Liver (tissue), 9 donors: ENCODE results near the gene RFPL2. TPM values are rescaled to one million over a fixed set of nuclear protein-coding genes. Genes with fewer than 3 reads are reported as not detected.

Experiments
- DNase-seq: peaks from one replicate; pipeline ENCODE4 v3.0.0-alpha.2; 2017; ENCODE audit warnings: low spot score
- H3K27ac ChIP-seq, 2 donors: one replicate each; pipeline ENCODE4 v1.7.0; 2013; ENCODE audit warnings: inconsistent platforms in 2 of 2, low read length in 2 of 2, control low read depth in 1 of 2, low read depth in 1 of 2, mild to moderate bottlenecking in 1 of 2
- H3K27me3 ChIP-seq, 4 donors: one replicate each; pipeline versions ENCODE4 v1.6.1 to v1.7.0; 2013; ENCODE audit warnings: low read length in 3 of 4, inconsistent platforms in 1 of 4, mild to moderate bottlenecking in 1 of 4, moderate library complexity in 1 of 4; ENCODE audit not compliant: control insufficient read depth in 4 of 4, insufficient read depth in 4 of 4
- H3K36me3 ChIP-seq, 4 donors: one replicate each; pipeline versions ENCODE4 v1.6.1 to v1.7.0; 2013; ENCODE audit warnings: low read length in 3 of 4, mild to moderate bottlenecking in 3 of 4, low read depth in 1 of 4, moderate library complexity in 1 of 4; ENCODE audit not compliant: control insufficient read depth in 4 of 4, insufficient read depth in 3 of 4
- H3K4me1 ChIP-seq, 4 donors: one replicate each; pipeline versions ENCODE4 v1.6.1 to v1.7.0; 2013; ENCODE audit warnings: low read length in 3 of 4, mild to moderate bottlenecking in 3 of 4, moderate library complexity in 1 of 4; ENCODE audit not compliant: control insufficient read depth in 4 of 4, insufficient read depth in 4 of 4
- H3K4me3 ChIP-seq, 3 donors: one replicate each; pipeline versions ENCODE4 v1.6.1 to v1.7.0; 2013; ENCODE audit warnings: low read length in 3 of 3, control low read depth in 1 of 3, low read depth in 1 of 3, mild to moderate bottlenecking in 1 of 3
- H3K9ac ChIP-seq, 2 donors: one replicate each; pipeline ENCODE4 v1.7.0; 2013; ENCODE audit warnings: low read length in 2 of 2, mild to moderate bottlenecking in 2 of 2, moderate library complexity in 2 of 2, control low read depth in 1 of 2, low read depth in 1 of 2
- H3K9me3 ChIP-seq, 4 donors: one replicate each; pipeline versions ENCODE4 v1.6.1 to v1.7.0; 2013; ENCODE audit warnings: low read length in 3 of 4; ENCODE audit not compliant: control insufficient read depth in 4 of 4
- EGR1 ChIP-seq, 2 donors: IDR thresholded peaks; 2 replicates each; pipeline ENCODE4 v1.6.1; 2016 to 2018; ENCODE audit warnings: antibody characterized with exemption in 2 of 2, low read depth in 2 of 2
- FOXA1 ChIP-seq: IDR thresholded peaks from 2 replicates; pipeline ENCODE4 v1.6.1; 2016; ENCODE audit warnings: antibody characterized with exemption
- FOXA2 ChIP-seq: IDR thresholded peaks from 2 replicates; pipeline ENCODE4 v1.6.1; 2016; ENCODE audit warnings: antibody characterized with exemption
- HNF4A ChIP-seq, 2 donors: conservative IDR thresholded peaks; 2 replicates each; pipeline ENCODE4 v1.6.1; 2016; ENCODE audit warnings: antibody characterized with exemption in 2 of 2, mild to moderate bottlenecking in 2 of 2
- HNF4G ChIP-seq: IDR thresholded peaks from 2 replicates; pipeline ENCODE4 v1.6.1; 2016; ENCODE audit warnings: antibody characterized with exemption
- JUND ChIP-seq, 2 donors: IDR thresholded peaks; 2 replicates each; pipeline ENCODE4 v1.6.1; 2016; ENCODE audit warnings: antibody characterized with exemption in 2 of 2
- NR2F2 ChIP-seq: IDR thresholded peaks from 2 replicates; pipeline ENCODE4 v1.6.1; 2016; ENCODE audit warnings: antibody characterized with exemption
- RAD21 ChIP-seq, 2 donors: IDR thresholded peaks; 2 replicates each; pipeline ENCODE4 v1.6.1; 2016; ENCODE audit warnings: antibody characterized with exemption in 2 of 2, mild to moderate bottlenecking in 2 of 2
- RXRA ChIP-seq, 2 donors: IDR thresholded peaks; 2 replicates each; pipeline ENCODE4 v1.6.1; 2017 to 2018; ENCODE audit warnings: antibody characterized with exemption in 2 of 2, mild to moderate bottlenecking in 1 of 2
- SP1 ChIP-seq: IDR thresholded peaks from 2 replicates; pipeline ENCODE4 v1.6.1; 2018; ENCODE audit warnings: antibody characterized with exemption, mild to moderate bottlenecking
- TAF1 ChIP-seq: conservative IDR thresholded peaks from 2 replicates; pipeline ENCODE4 v1.6.1; 2016; ENCODE audit warnings: antibody characterized with exemption, mild to moderate bottlenecking
- YY1 ChIP-seq: IDR thresholded peaks from 2 replicates; pipeline ENCODE4 v1.6.1; 2016; ENCODE audit warnings: antibody characterized with exemption, mild to moderate bottlenecking
- WGBS: extraction: QIAGEN DNeasy Blood & Tissue Kit; methylation state at CpG from one replicate; pipeline ENCODE4 v1.1.7; 2013; 5-methylcytosine and 5-hydroxymethylcytosine counted together
- polyA plus RNA-seq, 2 donors: library from polyadenylated mRNA; stranded (reverse) in 1 of 2; unstranded in 1 of 2; fragments of 200-250 nt in 1 of 2; fragments of >200 nt in 1 of 2; fragmentation: Nextera tagmentation in 1 of 2; extraction: Ambion mirVana in 1 of 2; gene quantifications; one replicate each; pipeline versions ENCODE4 v1.2.1 to v1.2.3, GENCODE V29; 2013 to 2015
- total RNA-seq, 2 donors: library from RNA; depleted of rRNA; stranded (reverse); fragments of >200 nt; gene quantifications; one replicate each; pipeline ENCODE4 v1.2.3, GENCODE V29; 2014
- TF ChIP-seq, protein P1 (sequence below): IDR thresholded peaks from 2 replicates; pipeline ENCODE4 v1.6.1; 2016; ENCODE audit warnings: antibody characterized with exemption, mild to moderate bottlenecking
- TF ChIP-seq, protein P2 (sequence below): IDR thresholded peaks from 2 replicates; pipeline ENCODE4 v1.6.1; 2016; ENCODE audit warnings: antibody characterized with exemption
- TF ChIP-seq, protein P3 (sequence below): IDR thresholded peaks from 2 replicates; pipeline ENCODE4 v1.6.1; 2016; ENCODE audit warnings: antibody characterized with exemption
- TF ChIP-seq, protein P4 (sequence below): fragments of 150-350 bp; IDR thresholded peaks from 2 replicates; pipeline ENCODE4 v1.5.1; 2017; ENCODE audit warnings: improper control_type of control experiment, low read depth, low read length; ENCODE audit not compliant: missing input control
- TF ChIP-seq, protein P5 (sequence below): IDR thresholded peaks from 2 replicates; pipeline ENCODE4 v1.6.1; 2016; ENCODE audit warnings: antibody characterized with exemption
- donor health status: healthy.
- donor health status: healthy.
- donor health status: healthy.
- donor health status: healthy.
- donor health status: healthy.

RFPL2 gene
- total and polyA plus RNA-seq, 4 donors, result under 0.01 to 0.98 (median 0.07) TPM; not detected in 1

DNA sequence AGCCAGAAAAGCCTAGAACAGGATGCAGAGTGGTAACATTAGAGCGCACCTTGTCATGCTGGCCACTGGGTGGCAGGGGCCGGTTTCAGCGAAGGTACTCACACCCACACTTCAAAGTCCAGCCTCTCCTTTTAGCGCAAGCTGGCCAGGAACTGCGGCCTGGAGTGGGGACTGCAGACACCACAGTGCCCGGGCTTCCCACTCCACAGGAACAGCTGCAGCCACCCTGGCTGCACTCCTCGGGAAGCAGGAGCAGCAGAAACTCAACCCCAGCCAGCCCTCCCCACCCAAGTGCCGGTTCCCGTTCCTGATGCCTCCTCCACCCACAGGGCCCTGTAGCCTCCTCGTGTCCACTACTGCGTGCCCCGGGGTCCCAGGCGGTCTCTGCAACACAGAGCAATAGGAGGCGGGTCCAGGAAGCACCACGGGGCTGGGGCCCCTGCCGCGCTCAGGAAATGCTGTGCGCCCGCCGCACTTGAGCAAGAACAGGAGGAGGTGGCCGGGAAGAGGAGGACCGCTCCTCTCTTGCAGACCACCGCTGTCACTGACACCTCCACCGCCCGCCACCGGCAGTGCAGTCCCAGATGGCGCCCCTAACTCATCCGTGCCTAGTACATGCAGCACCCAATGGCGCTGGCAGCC, 2.2 kb downstream of the RFPL2 start (continued):
- TF ChIP-seq, protein P1, sequence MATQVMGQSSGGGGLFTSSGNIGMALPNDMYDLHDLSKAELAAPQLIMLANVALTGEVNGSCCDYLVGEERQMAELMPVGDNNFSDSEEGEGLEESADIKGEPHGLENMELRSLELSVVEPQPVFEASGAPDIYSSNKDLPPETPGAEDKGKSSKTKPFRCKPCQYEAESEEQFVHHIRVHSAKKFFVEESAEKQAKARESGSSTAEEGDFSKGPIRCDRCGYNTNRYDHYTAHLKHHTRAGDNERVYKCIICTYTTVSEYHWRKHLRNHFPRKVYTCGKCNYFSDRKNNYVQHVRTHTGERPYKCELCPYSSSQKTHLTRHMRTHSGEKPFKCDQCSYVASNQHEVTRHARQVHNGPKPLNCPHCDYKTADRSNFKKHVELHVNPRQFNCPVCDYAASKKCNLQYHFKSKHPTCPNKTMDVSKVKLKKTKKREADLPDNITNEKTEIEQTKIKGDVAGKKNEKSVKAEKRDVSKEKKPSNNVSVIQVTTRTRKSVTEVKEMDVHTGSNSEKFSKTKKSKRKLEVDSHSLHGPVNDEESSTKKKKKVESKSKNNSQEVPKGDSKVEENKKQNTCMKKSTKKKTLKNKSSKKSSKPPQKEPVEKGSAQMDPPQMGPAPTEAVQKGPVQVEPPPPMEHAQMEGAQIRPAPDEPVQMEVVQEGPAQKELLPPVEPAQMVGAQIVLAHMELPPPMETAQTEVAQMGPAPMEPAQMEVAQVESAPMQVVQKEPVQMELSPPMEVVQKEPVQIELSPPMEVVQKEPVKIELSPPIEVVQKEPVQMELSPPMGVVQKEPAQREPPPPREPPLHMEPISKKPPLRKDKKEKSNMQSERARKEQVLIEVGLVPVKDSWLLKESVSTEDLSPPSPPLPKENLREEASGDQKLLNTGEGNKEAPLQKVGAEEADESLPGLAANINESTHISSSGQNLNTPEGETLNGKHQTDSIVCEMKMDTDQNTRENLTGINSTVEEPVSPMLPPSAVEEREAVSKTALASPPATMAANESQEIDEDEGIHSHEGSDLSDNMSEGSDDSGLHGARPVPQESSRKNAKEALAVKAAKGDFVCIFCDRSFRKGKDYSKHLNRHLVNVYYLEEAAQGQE, result peak; percentile 44
- TF ChIP-seq TAF1 (no peak), JUND (IDR thresholded peaks at IDR 0.05) (no peak), YY1 (peak; percentile 72), RAD21 (IDR thresholded peaks at IDR 0.05) (peak; percentile 84 to 87), FOXA2 (no peak), HNF4G (peak; percentile 86), FOXA1 (no peak), HNF4A (conservative IDR thresholded peaks at IDR 0.05) (peak; percentile 90), EGR1 (IDR thresholded peaks at IDR 0.05; ENCODE audit: low read depth in 2 of 2) (no peak), NR2F2 (no peak)
- TF ChIP-seq, protein P2, sequence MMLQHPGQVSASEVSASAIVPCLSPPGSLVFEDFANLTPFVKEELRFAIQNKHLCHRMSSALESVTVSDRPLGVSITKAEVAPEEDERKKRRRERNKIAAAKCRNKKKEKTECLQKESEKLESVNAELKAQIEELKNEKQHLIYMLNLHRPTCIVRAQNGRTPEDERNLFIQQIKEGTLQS, result no peak

DNA sequence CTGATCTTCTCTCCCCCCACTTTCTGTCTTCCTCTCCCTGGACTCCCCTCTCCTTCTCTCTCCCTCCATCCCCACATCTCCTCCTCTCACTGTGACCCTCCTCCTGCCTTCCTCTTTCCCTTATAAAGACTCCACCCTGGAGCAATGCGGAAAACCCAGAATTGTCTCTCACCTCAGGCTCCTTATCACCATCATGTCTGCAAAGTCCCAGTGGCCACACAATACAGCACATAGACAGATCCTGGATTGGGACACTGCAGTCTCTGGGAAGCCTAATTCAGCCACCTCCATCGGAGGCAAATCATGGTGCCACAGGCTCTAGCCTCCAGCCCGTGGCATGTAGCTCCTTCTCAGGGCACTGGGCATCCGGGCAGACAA, 2.7 kb downstream of the RFPL2 start:
- no peak overlapping the region for H3K27ac ChIP-seq
- no peak overlapping the region for H3K4me3 ChIP-seq
- H3K9me3 ChIP-seq, result no peaks in the 10 kb centered on the region
- no peaks in the 10 kb centered on the region for H3K36me3 ChIP-seq
- WGBS, result 16% methylated on average over 4 of the region's 4 CpGs
- DNase-seq, result no peak
- TF ChIP-seq NR2F2 (no peak), HNF4G (no peak), RXRA (IDR thresholded peaks at IDR 0.05) (no peak), RAD21 (IDR thresholded peaks at IDR 0.05) (no peak), EGR1 (IDR thresholded peaks at IDR 0.05; ENCODE audit: low read depth in 2 of 2) (no peak), JUND (IDR thresholded peaks at IDR 0.05) (no peak), SP1 (no peak), TAF1 (no peak)
- TF ChIP-seq, protein P1, result no peak
- TF ChIP-seq, protein P3, sequence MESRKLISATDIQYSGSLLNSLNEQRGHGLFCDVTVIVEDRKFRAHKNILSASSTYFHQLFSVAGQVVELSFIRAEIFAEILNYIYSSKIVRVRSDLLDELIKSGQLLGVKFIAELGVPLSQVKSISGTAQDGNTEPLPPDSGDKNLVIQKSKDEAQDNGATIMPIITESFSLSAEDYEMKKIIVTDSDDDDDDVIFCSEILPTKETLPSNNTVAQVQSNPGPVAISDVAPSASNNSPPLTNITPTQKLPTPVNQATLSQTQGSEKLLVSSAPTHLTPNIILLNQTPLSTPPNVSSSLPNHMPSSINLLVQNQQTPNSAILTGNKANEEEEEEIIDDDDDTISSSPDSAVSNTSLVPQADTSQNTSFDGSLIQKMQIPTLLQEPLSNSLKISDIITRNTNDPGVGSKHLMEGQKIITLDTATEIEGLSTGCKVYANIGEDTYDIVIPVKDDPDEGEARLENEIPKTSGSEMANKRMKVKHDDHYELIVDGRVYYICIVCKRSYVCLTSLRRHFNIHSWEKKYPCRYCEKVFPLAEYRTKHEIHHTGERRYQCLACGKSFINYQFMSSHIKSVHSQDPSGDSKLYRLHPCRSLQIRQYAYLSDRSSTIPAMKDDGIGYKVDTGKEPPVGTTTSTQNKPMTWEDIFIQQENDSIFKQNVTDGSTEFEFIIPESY, result no peak
- TF ChIP-seq, protein P2, result no peak
- TF ChIP-seq, protein P4, sequence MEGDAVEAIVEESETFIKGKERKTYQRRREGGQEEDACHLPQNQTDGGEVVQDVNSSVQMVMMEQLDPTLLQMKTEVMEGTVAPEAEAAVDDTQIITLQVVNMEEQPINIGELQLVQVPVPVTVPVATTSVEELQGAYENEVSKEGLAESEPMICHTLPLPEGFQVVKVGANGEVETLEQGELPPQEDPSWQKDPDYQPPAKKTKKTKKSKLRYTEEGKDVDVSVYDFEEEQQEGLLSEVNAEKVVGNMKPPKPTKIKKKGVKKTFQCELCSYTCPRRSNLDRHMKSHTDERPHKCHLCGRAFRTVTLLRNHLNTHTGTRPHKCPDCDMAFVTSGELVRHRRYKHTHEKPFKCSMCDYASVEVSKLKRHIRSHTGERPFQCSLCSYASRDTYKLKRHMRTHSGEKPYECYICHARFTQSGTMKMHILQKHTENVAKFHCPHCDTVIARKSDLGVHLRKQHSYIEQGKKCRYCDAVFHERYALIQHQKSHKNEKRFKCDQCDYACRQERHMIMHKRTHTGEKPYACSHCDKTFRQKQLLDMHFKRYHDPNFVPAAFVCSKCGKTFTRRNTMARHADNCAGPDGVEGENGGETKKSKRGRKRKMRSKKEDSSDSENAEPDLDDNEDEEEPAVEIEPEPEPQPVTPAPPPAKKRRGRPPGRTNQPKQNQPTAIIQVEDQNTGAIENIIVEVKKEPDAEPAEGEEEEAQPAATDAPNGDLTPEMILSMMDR, result no peak
- TF ChIP-seq, protein P5, sequence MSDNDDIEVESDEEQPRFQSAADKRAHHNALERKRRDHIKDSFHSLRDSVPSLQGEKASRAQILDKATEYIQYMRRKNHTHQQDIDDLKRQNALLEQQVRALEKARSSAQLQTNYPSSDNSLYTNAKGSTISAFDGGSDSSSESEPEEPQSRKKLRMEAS, result no peak
- no peaks in the 10 kb centered on the region for H3K27me3 ChIP-seq
- H3K4me1 ChIP-seq, result peaks cover 3 to 25% (median 11%) of the 10 kb centered on the region in 4 donors
- no peak overlapping the region for H3K9ac ChIP-seq
